Measurements from ENCODE around the gene SH3BGRL3.
"Not testable (repeated sequence)": the region's sequence is repeated elsewhere in the genome, so short reads cannot be mapped to it uniquely, and the experiment has no call there.

SH3BGRL3 gene

GRCh38 chr1:26327956-26328362 is 48.1 kb downstream of the SH3BGRL3 start:
- DNase-seq (ENCODE audit: low read depth): no peak
- no peak overlapping the region for H3K4me3 ChIP-seq (ENCODE audit: low read depth, low read length)
- TF ChIP-seq CTCF (IDR thresholded peaks at IDR 0.05; ENCODE audit: control insufficient read depth, extremely low read depth, insufficient read depth): no peak

GRCh38 chr1:26328597-26328996 is 48.7 kb downstream of the SH3BGRL3 start:
- H3K4me3 ChIP-seq (ENCODE audit: low read depth, low read length): no peak overlapping the region
- no peak for DNase-seq (ENCODE audit: low read depth)
- no peak for TF ChIP-seq CTCF (IDR thresholded peaks at IDR 0.05; ENCODE audit: control insufficient read depth, extremely low read depth, insufficient read depth)

- not testable (repeated sequence) for DNase-seq (ENCODE audit: low read depth); H3K4me3 ChIP-seq (ENCODE audit: low read depth, low read length)
These were observed 49.5 kb downstream of the SH3BGRL3 start for GRCh38 chr1:26329380-26329779.

GRCh38 chr1:26330276-26330675 is 50.4 kb downstream of the SH3BGRL3 start:
- no peak overlapping the region for H3K4me3 ChIP-seq (ENCODE audit: low read depth, low read length)
- no peak for TF ChIP-seq CTCF (IDR thresholded peaks at IDR 0.05; ENCODE audit: control insufficient read depth, extremely low read depth, insufficient read depth)
- DNase-seq (ENCODE audit: low read depth): no peak
